Keratinocyte (primary cell): ENCODE data around the gene DHRS12. TPM values are rescaled to one million over a fixed set of nuclear protein-coding genes. Genes with fewer than 3 reads are reported as not detected.

Experiments used
- DNase-seq: peaks from one replicate; pipeline ENCODE4 v3.0.0-alpha.2; 2011; ENCODE audit warnings: low read depth, missing footprints, low spot score
- FAIRE-seq: peaks from 2 replicates; lab custom pipeline; 2011; peaks lifted over from hg19 to GRCh38; lab: Jason Lieb, UNC
- H2AFZ ChIP-seq: 2 replicates; pipeline ENCODE4 v1.6.0; 2012; ENCODE audit warnings: low read length, control low read depth, inconsistent platforms; ENCODE audit not compliant: control insufficient read depth
- H3K27ac ChIP-seq: 2 replicates; pipeline ENCODE4 v1.5.1; 2011; ENCODE audit warnings: low read length; ENCODE audit not compliant: control insufficient read depth, insufficient read depth
- H3K27me3 ChIP-seq: 3 replicates; pipeline ENCODE4 v1.6.0; 2011; ENCODE audit warnings: low read length; ENCODE audit not compliant: control insufficient read depth, insufficient read depth; ENCODE audit errors: extremely low read depth
- H3K36me3 ChIP-seq, 2 experiments: 2 replicates in 1 of 2; 3 replicates in 1 of 2; pipeline ENCODE4 v1.5.1; 2011; ENCODE audit warnings: low read length in 2 of 2, mild to moderate bottlenecking in 1 of 2; ENCODE audit not compliant: control insufficient read depth in 2 of 2, insufficient read depth in 2 of 2; ENCODE audit errors: extremely low read depth in 1 of 2
- H3K4me1 ChIP-seq: 3 replicates; pipeline ENCODE4 v1.5.1; 2011; ENCODE audit warnings: low read length; ENCODE audit not compliant: control insufficient read depth, insufficient read depth; ENCODE audit errors: extremely low read depth
- H3K4me2 ChIP-seq: 3 replicates; pipeline ENCODE4 v1.6.0; 2011; ENCODE audit warnings: low read depth, low read length; ENCODE audit not compliant: control insufficient read depth, insufficient read depth; ENCODE audit errors: extremely low read depth
- H3K4me3 ChIP-seq, 3 experiments: fragments of 200-600 bp in 1 of 3; sonication (generic) in 1 of 3; 2 replicates in 2 of 3; 3 replicates in 1 of 3; pipeline ENCODE4 v1.5.1; 2011 to 2016; ENCODE audit warnings: low read length in 3 of 3, mild to moderate bottlenecking in 3 of 3, control low read depth in 2 of 3, inconsistent platforms in 1 of 3, low read depth in 1 of 3, mixed read lengths in 1 of 3, mixed run types in 1 of 3, moderate library complexity in 1 of 3; ENCODE audit not compliant: control insufficient read depth in 2 of 3, insufficient read depth in 2 of 3; ENCODE audit errors: extremely low read depth in 1 of 3
- H3K79me2 ChIP-seq: 2 replicates; pipeline ENCODE4 v1.6.0; 2012; ENCODE audit warnings: low read length; ENCODE audit not compliant: control insufficient read depth, insufficient read depth
- H3K9ac ChIP-seq: 3 replicates; pipeline ENCODE4 v1.6.0; 2011; ENCODE audit warnings: low read length; ENCODE audit not compliant: control insufficient read depth, insufficient read depth; ENCODE audit errors: extremely low read depth
- H3K9me1 ChIP-seq: 3 replicates; pipeline ENCODE4 v1.6.0; 2011; ENCODE audit warnings: low read length; ENCODE audit not compliant: control insufficient read depth, insufficient read depth; ENCODE audit errors: extremely low read depth
- H3K9me3 ChIP-seq: 2 replicates; pipeline ENCODE4 v1.5.1; 2012; ENCODE audit warnings: low read depth, low read length; ENCODE audit not compliant: control insufficient read depth
- H4K20me1 ChIP-seq: 3 replicates; pipeline ENCODE4 v1.6.0; 2011; ENCODE audit warnings: low read length; ENCODE audit not compliant: control insufficient read depth, insufficient read depth; ENCODE audit errors: extremely low read depth
- CTCF ChIP-seq, 3 experiments: IDR thresholded peaks in 1 of 3; conservative IDR thresholded peaks in 1 of 3; optimal IDR thresholded peaks in 1 of 3; 2 replicates in 2 of 3; 3 replicates in 1 of 3; pipeline versions ENCODE3 to v1.5.1; 2011; ENCODE audit warnings: low read length in 3 of 3, mild to moderate bottlenecking in 3 of 3, moderate library complexity in 2 of 3, control low read depth in 1 of 3, inconsistent platforms in 1 of 3; ENCODE audit not compliant: insufficient read depth in 2 of 3; ENCODE audit errors: extremely low read depth in 1 of 3
- EZH2 ChIP-seq: IDR thresholded peaks from one replicate; pipeline ENCODE4 v1.6.1; 2012; ENCODE audit warnings: inconsistent platforms, mild to moderate bottlenecking, low read length, moderate library complexity
- dilution Hi-C: fragments of 300-500 bp; cut with MboI; formaldehyde crosslinking; loops from one replicate; pipeline ENCODE4 v1.7.0; 2020; ENCODE audit warnings: low sequenced_read_pairs; ENCODE audit not compliant: extremely low pct_ligation_motif_present
- polyA plus RNA-seq, 5 experiments: library from polyadenylated mRNA; depleted of rRNA in 3 of 5; stranded (reverse) in 3 of 5; stranded (forward) in 1 of 5; unstranded in 1 of 5; fragments of >200 nt; gene quantifications; 1 replicate in 1 of 5; 2 replicates in 3 of 5; 3 replicates in 1 of 5; pipeline versions ENCODE4 v1.2.1 to v1.2.3, GENCODE V29; 2011 to 2012; ENCODE audit warnings: missing spikeins in 2 of 5, low read depth in 1 of 5, low replicate concordance in 1 of 5

Gene DHRS12
- polyA plus RNA-seq, 1 donor (not counting 4 experiments of a cell fraction or from before 2014, with no cell fraction given): 6.1 TPM

GRCh38 chr13:51848674-51849073 is 44.7 kb upstream of the DHRS12 start:
- Histone ChIP-seq H3K9ac (no peak overlapping the region), H3K9me1 (no peaks in the 10 kb centered on the region), H4K20me1 (no peaks in the 10 kb centered on the region), H3K79me2 (no peaks in the 10 kb centered on the region), H3K4me3 (no peak overlapping the region), H3K27me3 (peaks cover 5% of the 10 kb centered on the region), H2AFZ (no peak overlapping the region), H3K4me2 (no peak overlapping the region), H3K27ac (no peak overlapping the region), H3K4me1 (no peaks in the 10 kb centered on the region), H3K36me3 (no peaks in the 10 kb centered on the region), H3K9me3 (no peaks in the 10 kb centered on the region)
- DNase-seq (no peak), FAIRE-seq (no peak)
- TF ChIP-seq CTCF (optimal IDR thresholded peaks at IDR 0.05 in 1 of 3, IDR thresholded peaks at IDR 0.05 in 1 of 3, conservative IDR thresholded peaks at IDR 0.05 in 1 of 3; ENCODE audit: extremely low read depth in 1 of 3, insufficient read depth in 2 of 3, low read length in 3 of 3): no peak
- TF ChIP-seq EZH2: no peak
- dilution Hi-C loops: no loop called here

- dilution Hi-C loops: no loop called here
- no peak for FAIRE-seq
- no peak for TF ChIP-seq CTCF (optimal IDR thresholded peaks at IDR 0.05 in 1 of 3, IDR thresholded peaks at IDR 0.05 in 1 of 3, conservative IDR thresholded peaks at IDR 0.05 in 1 of 3; ENCODE audit: extremely low read depth in 1 of 3, insufficient read depth in 2 of 3, low read length in 3 of 3)
- TF ChIP-seq EZH2: no peak
These were observed 42.8 kb upstream of the DHRS12 start for GRCh38 chr13:51846756-51847155.

More at GRCh38 chr13:51846756-51847155, 42.8 kb upstream of the DHRS12 start:
- Histone ChIP-seq H3K4me2 (no peak overlapping the region), H3K4me3 (no peak overlapping the region), H3K9ac (no peak overlapping the region), H2AFZ (no peak overlapping the region), H3K4me1 (no peaks in the 10 kb centered on the region), H3K27me3 (peaks cover 5% of the 10 kb centered on the region), H4K20me1 (no peaks in the 10 kb centered on the region), H3K36me3 (no peaks in the 10 kb centered on the region), H3K9me1 (no peaks in the 10 kb centered on the region), H3K79me2 (no peaks in the 10 kb centered on the region), H3K9me3 (no peaks in the 10 kb centered on the region), H3K27ac (no peak overlapping the region)
- no peak for DNase-seq
